Smooth muscle cell (in vitro differentiated cells): Measurements from ENCODE around the gene WNK4. TPM values are rescaled to one million over a fixed set of nuclear protein-coding genes. Genes with fewer than 3 reads are reported as not detected.

Source experiments
- DNase-seq: peaks from one replicate; lab custom pipeline; 2025; ENCODE audit not compliant: unreplicated experiment; lab: John Stamatoyannopoulos, UW
- H2AFZ ChIP-seq: fragments of 200-600 bp; sonication (generic); 2 replicates; pipeline ENCODE4 v1.6.0; 2016; ENCODE audit warnings: antibody characterized with exemption, low read depth, mild to moderate bottlenecking
- H3F3A ChIP-seq: fragments of 200-600 bp; sonication (generic); 2 replicates; pipeline ENCODE4 v1.6.0; 2017; ENCODE audit warnings: antibody characterized with exemption, low read depth
- H3K27ac ChIP-seq: fragments of 200-600 bp; sonication (generic); 2 replicates; pipeline ENCODE4 v1.5.1; 2016; ENCODE audit warnings: low read depth, mild to moderate bottlenecking
- H3K27me3 ChIP-seq: fragments of 200-600 bp; sonication (generic); 2 replicates; pipeline ENCODE4 v1.6.1; 2016; ENCODE audit warnings: low read depth, mild to moderate bottlenecking
- H3K36me3 ChIP-seq: fragments of 200-600 bp; sonication (generic); 2 replicates; pipeline ENCODE4 v1.5.1; 2016; ENCODE audit warnings: low read depth
- H3K4me1 ChIP-seq: fragments of 200-600 bp; sonication (generic); 2 replicates; pipeline ENCODE4 v1.5.1; 2016; ENCODE audit warnings: low read depth
- H3K4me2 ChIP-seq: fragments of 200-600 bp; sonication (generic); 2 replicates; pipeline ENCODE4 v1.6.0; 2016; ENCODE audit warnings: mild to moderate bottlenecking
- H3K4me3 ChIP-seq: fragments of 200-600 bp; sonication (generic); 2 replicates; pipeline ENCODE4 v1.5.1; 2016; ENCODE audit warnings: mild to moderate bottlenecking
- H3K79me2 ChIP-seq: fragments of 200-600 bp; sonication (generic); 2 replicates; pipeline ENCODE4 v1.6.0; 2016; ENCODE audit warnings: low read depth, mild to moderate bottlenecking
- H3K9ac ChIP-seq: fragments of 200-600 bp; sonication (generic); 2 replicates; pipeline ENCODE4 v1.6.0; 2016; ENCODE audit warnings: low read depth
- H3K9me3 ChIP-seq: fragments of 200-600 bp; sonication (generic); replicated peaks from 2 replicates; pipeline ENCODE4 v1.5.1; 2016; ENCODE audit warnings: low read depth
- H4K20me1 ChIP-seq: fragments of 200-600 bp; sonication (generic); 2 replicates; pipeline ENCODE4 v1.6.0; 2016; ENCODE audit warnings: low read depth
- CTCF ChIP-seq: fragments of 200-600 bp; sonication (generic); IDR thresholded peaks from 2 replicates; pipeline ENCODE4 v1.5.1; 2017; ENCODE audit warnings: borderline replicate concordance, mild to moderate bottlenecking, antibody characterized with exemption; ENCODE audit not compliant: insufficient read depth, poor library complexity, severe bottlenecking
- WGBS: methylation state at CpG from one replicate; pipeline ENCODE4 v1.1.7; 2016; ENCODE audit warnings: low lambda C conversion rate; 5-methylcytosine and 5-hydroxymethylcytosine counted together
- polyA plus RNA-seq: library from polyadenylated mRNA; unstranded; fragments of >200 nt; fragmentation: Nextera tagmentation; extraction: Ambion mirVana; gene quantifications from 2 replicates; pipeline ENCODE4 v1.2.1, GENCODE V29; 2016
- total RNA-seq: library from RNA; depleted of rRNA; stranded (reverse); fragments of >200 nt; gene quantifications from 2 replicates; pipeline ENCODE4 v1.2.3, GENCODE V29; 2014

WNK4 gene
- total and polyA plus RNA-seq, 2 experiments from 2014 or later: 0.49 TPM; not detected in 1

GRCh38 chr17:42795061-42795460, 14.7 kb downstream of the WNK4 start:
- Histone ChIP-seq H3K79me2 (peaks cover 5% of the 10 kb centered on the region), H3K4me1 (peaks cover 9% of the 10 kb centered on the region), H3K4me2 (no peak overlapping the region), H3K27ac (no peak overlapping the region), H3K27me3 (no peaks in the 10 kb centered on the region), H3F3A (no peaks in the 10 kb centered on the region), H3K4me3 (no peak overlapping the region), H3K36me3 (no peaks in the 10 kb centered on the region), H4K20me1 (no peaks in the 10 kb centered on the region), H3K9me3 (no peaks in the 10 kb centered on the region), H3K9ac (no peak overlapping the region), H2AFZ (no peak overlapping the region)
- WGBS: 93% methylated on average over 4 of the region's 4 CpGs
- no peak for TF ChIP-seq CTCF
- DNase-seq: no peak

- 97% methylated on average over 10 of the region's 10 CpGs for WGBS
- TF ChIP-seq CTCF: no peak
- H3F3A ChIP-seq: no peaks in the 10 kb centered on the region
Measured at GRCh38 chr17:42795465-42795864, 15.1 kb downstream of the WNK4 start.

GRCh38 chr17:42796066-42796758, 15.8 kb downstream of the WNK4 start:
- Histone ChIP-seq H3K27ac (no peak overlapping the region), H3K4me1 (peaks cover 9% of the 10 kb centered on the region), H3K27me3 (no peaks in the 10 kb centered on the region), H3K36me3 (no peaks in the 10 kb centered on the region), H3K4me2 (no peak overlapping the region), H2AFZ (no peak overlapping the region), H4K20me1 (no peaks in the 10 kb centered on the region), H3K4me3 (no peak overlapping the region), H3K9ac (no peak overlapping the region), H3F3A (no peaks in the 10 kb centered on the region), H3K9me3 (no peaks in the 10 kb centered on the region), H3K79me2 (peaks cover 5% of the 10 kb centered on the region)
- DNase-seq: no peak
- TF ChIP-seq CTCF: no peak
- over 99% methylated on average over 17 of the region's 18 CpGs for WGBS

More at GRCh38 chr17:42795465-42795864, 15.1 kb downstream of the WNK4 start:
- peaks cover 9% of the 10 kb centered on the region for H3K4me1 ChIP-seq
- H4K20me1 ChIP-seq: no peaks in the 10 kb centered on the region
- no peaks in the 10 kb centered on the region for H3K36me3 ChIP-seq
- no peaks in the 10 kb centered on the region for H3K9me3 ChIP-seq
- no peak overlapping the region for H3K27ac ChIP-seq
- no peak overlapping the region for H3K9ac ChIP-seq
- no peak overlapping the region for H2AFZ ChIP-seq
- H3K79me2 ChIP-seq: peaks cover 5% of the 10 kb centered on the region
- H3K27me3 ChIP-seq: no peaks in the 10 kb centered on the region
- H3K4me3 ChIP-seq: no peak overlapping the region
- H3K4me2 ChIP-seq: no peak overlapping the region
- DNase-seq: no peak
